ENCODE results near the gene ZBTB7C. TPM values are rescaled to one million over a fixed set of nuclear protein-coding genes. Genes with fewer than 3 reads are reported as not detected.
"Not testable (repeated sequence)": the region's sequence is repeated elsewhere in the genome, so short reads cannot be mapped to it uniquely, and the experiment has no call there.

The ZBTB7C gene
- total and polyA plus RNA-seq, 2 donors (not counting 1 experiment from before 2014, with no cell fraction given): not detected

DNA sequence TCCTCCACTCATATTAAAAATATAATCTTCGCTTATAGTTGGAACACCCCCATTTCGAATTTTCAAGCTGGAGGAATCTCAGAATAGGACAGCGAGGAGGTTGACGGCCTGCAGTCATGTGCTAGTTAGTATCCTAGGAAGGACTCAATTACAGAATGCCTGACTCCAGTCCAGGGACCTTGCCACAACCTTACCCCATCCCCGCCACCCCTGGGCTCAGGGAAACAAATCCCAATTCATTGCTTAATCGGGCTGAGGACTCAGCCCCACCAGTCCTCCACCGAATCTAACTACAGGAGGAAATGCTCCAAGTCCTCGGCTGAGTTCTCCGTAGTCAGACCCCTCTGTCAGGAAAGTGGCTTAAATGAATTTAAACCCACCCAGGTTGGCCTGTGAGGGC lies 31.7 kb upstream of the ZBTB7C start:
- no peak overlapping the region for H2AFZ ChIP-seq (ENCODE audit: insufficient read depth, low read depth, low read length, poor library complexity, severe bottlenecking)
- TF ChIP-seq, protein P1, sequence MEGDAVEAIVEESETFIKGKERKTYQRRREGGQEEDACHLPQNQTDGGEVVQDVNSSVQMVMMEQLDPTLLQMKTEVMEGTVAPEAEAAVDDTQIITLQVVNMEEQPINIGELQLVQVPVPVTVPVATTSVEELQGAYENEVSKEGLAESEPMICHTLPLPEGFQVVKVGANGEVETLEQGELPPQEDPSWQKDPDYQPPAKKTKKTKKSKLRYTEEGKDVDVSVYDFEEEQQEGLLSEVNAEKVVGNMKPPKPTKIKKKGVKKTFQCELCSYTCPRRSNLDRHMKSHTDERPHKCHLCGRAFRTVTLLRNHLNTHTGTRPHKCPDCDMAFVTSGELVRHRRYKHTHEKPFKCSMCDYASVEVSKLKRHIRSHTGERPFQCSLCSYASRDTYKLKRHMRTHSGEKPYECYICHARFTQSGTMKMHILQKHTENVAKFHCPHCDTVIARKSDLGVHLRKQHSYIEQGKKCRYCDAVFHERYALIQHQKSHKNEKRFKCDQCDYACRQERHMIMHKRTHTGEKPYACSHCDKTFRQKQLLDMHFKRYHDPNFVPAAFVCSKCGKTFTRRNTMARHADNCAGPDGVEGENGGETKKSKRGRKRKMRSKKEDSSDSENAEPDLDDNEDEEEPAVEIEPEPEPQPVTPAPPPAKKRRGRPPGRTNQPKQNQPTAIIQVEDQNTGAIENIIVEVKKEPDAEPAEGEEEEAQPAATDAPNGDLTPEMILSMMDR (IDR thresholded peaks at IDR 0.05): no peak
- no peak for TF ChIP-seq EZH2 (IDR thresholded peaks at IDR 0.05; ENCODE audit: borderline replicate concordance, insufficient read depth, low read depth, low read length, poor library complexity, severe bottlenecking)
- WGBS (ENCODE audit: insufficient coverage): 69% methylated on average over 3 of the region's 9 CpGs
- H3K9me3 ChIP-seq (ENCODE audit: control extremely low read depth in 1 of 3, control insufficient read depth in 2 of 3, insufficient read depth in 1 of 3, low read length in 2 of 3): no peaks in the 10 kb centered on the region
- intact Hi-C loops (cut with micrococcal nuclease): loop anchor here (10.0 kb wide), 1 partner anchor 1226 kb away; no protein-coding TSS in a partner anchor
- Mint-ChIP-seq H3K4me3 (no peak overlapping the region), H3K4me1 (no peaks in the 10 kb centered on the region), H3K27me3 (peaks cover 46% of the 10 kb centered on the region), H3K27ac (no peak overlapping the region), H3K9me3 (ENCODE audit: insufficient read depth) (no peaks in the 10 kb centered on the region)
- H4K20me1 ChIP-seq (ENCODE audit: control insufficient read depth, insufficient read depth, low read length, poor library complexity, severe bottlenecking): no peaks in the 10 kb centered on the region
- H3K4me2 ChIP-seq (replicated peaks; ENCODE audit: low read depth, low read length, poor library complexity, severe bottlenecking): no peak overlapping the region
- no peaks in the 10 kb centered on the region for H3K4me1 ChIP-seq (ENCODE audit: control insufficient read depth in 2 of 2, insufficient read depth in 2 of 2, low read length in 2 of 2)
- H3K79me2 ChIP-seq (ENCODE audit: control insufficient read depth, insufficient read depth, low read length): no peaks in the 10 kb centered on the region
- no peaks in the 10 kb centered on the region for H3K36me3 ChIP-seq (replicated peaks in 1 of 2; ENCODE audit: control extremely low read depth in 1 of 2, control insufficient read depth in 1 of 2, extremely low read depth in 1 of 2, insufficient read depth in 2 of 2, low read length in 1 of 2)
- DNase-seq (no peak), ATAC-seq (ENCODE audit: low read depth) (no peak)
- H3K4me3 ChIP-seq (ENCODE audit: control extremely low read depth in 1 of 5, extremely low read depth in 1 of 5, insufficient read depth in 1 of 5, low read depth in 2 of 5, low read length in 4 of 5): no peak overlapping the region
- POLR2A ChIA-PET: no interaction called here
- H3K27ac ChIP-seq (ENCODE audit: low read length in 2 of 2): no peak overlapping the region
- H3K27me3 ChIP-seq (replicated peaks in 1 of 4; ENCODE audit: control extremely low read depth in 1 of 4, control insufficient read depth in 3 of 4, insufficient read depth in 4 of 4, low read length in 3 of 4): peaks cover 0 to 22% (median 3%) of the 10 kb centered on the region in 4 experiments
- H3K9ac ChIP-seq (ENCODE audit: low read length): no peak overlapping the region
- CTCF ChIA-PET: no interaction called here

DNA sequence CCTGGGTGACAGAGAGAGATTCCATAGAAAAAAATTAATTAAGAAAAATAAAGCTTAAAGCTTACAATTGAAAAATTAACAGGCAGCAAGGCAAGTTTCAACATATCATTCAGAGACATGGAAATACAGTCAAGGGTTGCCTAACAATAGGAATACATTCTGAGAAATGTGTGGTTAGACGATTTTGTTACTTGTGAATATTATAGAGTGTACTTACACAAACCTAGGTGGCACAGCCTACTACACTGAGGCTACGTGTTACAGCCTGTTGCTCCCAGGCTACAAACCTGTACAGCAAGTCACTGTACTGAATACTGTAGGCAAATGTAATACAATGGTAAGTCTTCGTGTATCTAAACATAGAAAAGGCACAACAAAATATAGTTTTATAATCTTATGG lies 27.7 kb upstream of the ZBTB7C start:
- POLR2A ChIA-PET: no interaction called here
- peaks cover 39% of the 10 kb centered on the region for H3K27me3 Mint-ChIP-seq

DNA sequence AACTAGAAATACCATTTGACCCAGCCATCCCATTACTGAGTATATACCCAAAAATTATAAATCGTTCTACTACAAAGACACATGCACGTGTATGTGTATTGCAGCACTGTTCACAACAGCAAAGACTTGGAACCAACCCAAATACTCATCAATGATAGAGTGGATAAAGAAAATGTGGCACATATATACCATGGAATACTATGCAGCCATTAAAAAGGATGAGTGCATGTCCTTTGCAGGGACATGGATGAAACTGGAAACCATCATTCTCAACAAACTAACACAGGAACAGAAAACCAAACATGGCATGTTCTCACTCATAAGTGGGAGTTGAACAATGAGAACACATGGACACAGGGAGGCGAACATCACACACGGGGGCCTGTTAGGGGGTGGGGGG lies 25.2 kb upstream of the ZBTB7C start:
- H3K79me2 ChIP-seq (ENCODE audit: control insufficient read depth, insufficient read depth, low read length); H3K4me3 Mint-ChIP-seq; H3K9ac ChIP-seq (ENCODE audit: low read length); H2AFZ ChIP-seq (ENCODE audit: insufficient read depth, low read depth, low read length, poor library complexity, severe bottlenecking); H3K36me3 ChIP-seq (replicated peaks in 1 of 2; ENCODE audit: control extremely low read depth in 1 of 2, control insufficient read depth in 1 of 2, extremely low read depth in 1 of 2, insufficient read depth in 2 of 2, low read length in 1 of 2); H3K4me1 ChIP-seq (ENCODE audit: control insufficient read depth in 2 of 2, insufficient read depth in 2 of 2, low read length in 2 of 2); H3K4me1 Mint-ChIP-seq; DNase-seq; H3K4me3 ChIP-seq (ENCODE audit: control extremely low read depth in 1 of 5, extremely low read depth in 1 of 5, insufficient read depth in 1 of 5, low read depth in 2 of 5, low read length in 4 of 5); POLR2A ChIA-PET; H4K20me1 ChIP-seq (ENCODE audit: control insufficient read depth, insufficient read depth, low read length, poor library complexity, severe bottlenecking); ATAC-seq (ENCODE audit: low read depth); H3K27ac Mint-ChIP-seq; H3K27me3 ChIP-seq (replicated peaks in 1 of 4; ENCODE audit: control extremely low read depth in 1 of 4, control insufficient read depth in 3 of 4, insufficient read depth in 4 of 4, low read length in 3 of 4); H3K9me3 ChIP-seq (ENCODE audit: control extremely low read depth in 1 of 3, control insufficient read depth in 2 of 3, insufficient read depth in 1 of 3, low read length in 2 of 3); H3K27ac ChIP-seq (ENCODE audit: low read length in 2 of 2); H3K4me2 ChIP-seq (replicated peaks; ENCODE audit: low read depth, low read length, poor library complexity, severe bottlenecking); H3K9me3 Mint-ChIP-seq (ENCODE audit: insufficient read depth); intact Hi-C loops (cut with micrococcal nuclease): not testable (repeated sequence)
- peaks cover 37% of the 10 kb centered on the region for H3K27me3 Mint-ChIP-seq
- CTCF ChIA-PET: interaction anchor here (0.9 kb wide), 1 partner anchor 11 kb away, joined by 3 read pairs; no protein-coding TSS in a partner anchor
- WGBS (ENCODE audit: insufficient coverage): 100% methylated on average over 2 of the region's 4 CpGs

More for the DNA sequence above, 27.7 kb upstream of the ZBTB7C start:
- WGBS (ENCODE audit: insufficient coverage): no CpG with 5 or more reads among the region's 3 CpGs
- Mint-ChIP-seq H3K9me3 (ENCODE audit: insufficient read depth) (no peaks in the 10 kb centered on the region), H3K4me1 (no peaks in the 10 kb centered on the region), H3K27ac (no peak overlapping the region), H3K4me3 (no peak overlapping the region)
- intact Hi-C loops (cut with micrococcal nuclease): no loop called here
- H3K4me2 ChIP-seq (replicated peaks; ENCODE audit: low read depth, low read length, poor library complexity, severe bottlenecking): no peak overlapping the region
- no peak for DNase-seq
- no peaks in the 10 kb centered on the region for H3K79me2 ChIP-seq (ENCODE audit: control insufficient read depth, insufficient read depth, low read length)
- no peaks in the 10 kb centered on the region for H3K9me3 ChIP-seq (ENCODE audit: control extremely low read depth in 1 of 3, control insufficient read depth in 2 of 3, insufficient read depth in 1 of 3, low read length in 2 of 3)
- H3K4me3 ChIP-seq (ENCODE audit: control extremely low read depth in 1 of 5, extremely low read depth in 1 of 5, insufficient read depth in 1 of 5, low read depth in 2 of 5, low read length in 4 of 5): no peak overlapping the region
- TF ChIP-seq, protein P1 (IDR thresholded peaks at IDR 0.05): no peak
- TF ChIP-seq EZH2 (IDR thresholded peaks at IDR 0.05; ENCODE audit: borderline replicate concordance, insufficient read depth, low read depth, low read length, poor library complexity, severe bottlenecking): no peak
- peaks cover 0 to 15% (median 2%) of the 10 kb centered on the region in 4 experiments for H3K27me3 ChIP-seq (replicated peaks in 1 of 4; ENCODE audit: control extremely low read depth in 1 of 4, control insufficient read depth in 3 of 4, insufficient read depth in 4 of 4, low read length in 3 of 4)
- no peak overlapping the region for H3K27ac ChIP-seq (ENCODE audit: low read length in 2 of 2)
- CTCF ChIA-PET: interaction anchor here (0.5 to 1.2 kb wide), 2 partner anchors 11 to 189 kb away, joined by 3 to 5 read pairs; no protein-coding TSS in a partner anchor
- H3K4me1 ChIP-seq (ENCODE audit: control insufficient read depth in 2 of 2, insufficient read depth in 2 of 2, low read length in 2 of 2): no peaks in the 10 kb centered on the region
- ATAC-seq (ENCODE audit: low read depth): no peak
- H4K20me1 ChIP-seq (ENCODE audit: control insufficient read depth, insufficient read depth, low read length, poor library complexity, severe bottlenecking): no peaks in the 10 kb centered on the region
- no peaks in the 10 kb centered on the region for H3K36me3 ChIP-seq (replicated peaks in 1 of 2; ENCODE audit: control extremely low read depth in 1 of 2, control insufficient read depth in 1 of 2, extremely low read depth in 1 of 2, insufficient read depth in 2 of 2, low read length in 1 of 2)
- H3K9ac ChIP-seq (ENCODE audit: low read length): no peak overlapping the region
- H2AFZ ChIP-seq (ENCODE audit: insufficient read depth, low read depth, low read length, poor library complexity, severe bottlenecking): no peak overlapping the region

Measured in B cell (primary cell).